HG03558 (cell line): Measurements from ENCODE around the gene TGFBI.

Experiments
- ATAC-seq: cut with Tn5 transposase; IDR thresholded peaks from one replicate; pipeline ENCODE4 v1.9.1; 2021; ENCODE audit warnings: moderate number of reproducible peaks; ENCODE audit not compliant: unreplicated experiment; ENCODE audit errors: extremely low read depth

TGFBI gene

GRCh38 chr5:136022965-136023364 is 5.8 kb upstream of the TGFBI start:
- ATAC-seq: no peak

- ATAC-seq: no peak
Observed at GRCh38 chr5:136023958-136024541, 4.7 kb upstream of the TGFBI start.

GRCh38 chr5:136025900-136026299 is 2.9 kb upstream of the TGFBI start:
- ATAC-seq: no peak

- no peak for ATAC-seq
Observed at GRCh38 chr5:136026636-136027035, 2.2 kb upstream of the TGFBI start.

- ATAC-seq: no peak
Observed at GRCh38 chr5:136027311-136027710, 1.5 kb upstream of the TGFBI start.

GRCh38 chr5:136028090-136028489 is 698 bp upstream of the TGFBI start:
- no peak for ATAC-seq

GRCh38 chr5:136030252-136030651 is 1.5 kb downstream of the TGFBI start:
- no peak for ATAC-seq

- peak; percentile 58 for ATAC-seq
Observed at GRCh38 chr5:136030956-136031611, 2.3 kb downstream of the TGFBI start.

GRCh38 chr5:136031711-136032110 is 2.9 kb downstream of the TGFBI start:
- no peak for ATAC-seq

GRCh38 chr5:136032564-136032963 is 3.8 kb downstream of the TGFBI start:
- ATAC-seq: no peak

- no peak for ATAC-seq
Observed at GRCh38 chr5:136033234-136033633, 4.4 kb downstream of the TGFBI start.

GRCh38 chr5:136033848-136034247 is 5.1 kb downstream of the TGFBI start:
- no peak for ATAC-seq

- no peak for ATAC-seq
Observed at GRCh38 chr5:136034492-136034891, 5.7 kb downstream of the TGFBI start.

GRCh38 chr5:136034984-136035383 is 6.2 kb downstream of the TGFBI start:
- ATAC-seq: no peak

GRCh38 chr5:136035837-136036236 is 7.0 kb downstream of the TGFBI start:
- no peak for ATAC-seq

- no peak for ATAC-seq
Observed at GRCh38 chr5:136036293-136036911, 7.6 kb downstream of the TGFBI start.

GRCh38 chr5:136037001-136037705 is 8.4 kb downstream of the TGFBI start:
- no peak for ATAC-seq

GRCh38 chr5:136038635-136039034 is 9.8 kb downstream of the TGFBI start:
- no peak for ATAC-seq

GRCh38 chr5:136039202-136039601 is 10.4 kb downstream of the TGFBI start:
- no peak for ATAC-seq

- ATAC-seq: no peak
Observed at GRCh38 chr5:136040746-136041415, 12.1 kb downstream of the TGFBI start.

GRCh38 chr5:136042156-136042555 is 13.4 kb downstream of the TGFBI start:
- no peak for ATAC-seq
